ENCODE measurements around the gene ARID4A. TPM values are rescaled to one million over a fixed set of nuclear protein-coding genes. Genes with fewer than 3 reads are reported as not detected.

The ARID4A gene
- total RNA-seq, 4 donors from 2014 or later, result 9.9 to 19.3 (median 13.4) TPM

DNA sequence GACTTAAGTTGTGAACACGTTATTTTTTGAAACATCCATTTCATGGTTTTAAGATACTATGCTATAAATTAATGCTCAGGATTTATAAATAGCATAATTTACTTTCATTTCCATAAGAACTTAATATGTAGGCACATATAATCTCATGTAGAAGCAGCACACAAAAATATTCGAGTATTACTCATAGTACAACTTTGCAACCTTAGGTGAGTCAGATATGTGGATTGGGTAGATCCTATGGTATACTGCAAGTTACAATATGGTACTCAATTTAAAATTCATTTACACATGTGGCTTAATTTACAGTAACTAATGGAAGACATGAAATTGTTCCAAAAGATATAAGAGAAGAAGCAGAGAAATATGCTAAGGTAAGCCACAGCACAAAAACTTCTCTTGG lies 27.7 kb upstream of the ARID4A start:
- DNase-seq, result no peak
- H3K4me1 ChIP-seq, result peaks cover 0 to 9% (median 3%) of the 10 kb centered on the region in 3 donors
- TF ChIP-seq, protein P1, sequence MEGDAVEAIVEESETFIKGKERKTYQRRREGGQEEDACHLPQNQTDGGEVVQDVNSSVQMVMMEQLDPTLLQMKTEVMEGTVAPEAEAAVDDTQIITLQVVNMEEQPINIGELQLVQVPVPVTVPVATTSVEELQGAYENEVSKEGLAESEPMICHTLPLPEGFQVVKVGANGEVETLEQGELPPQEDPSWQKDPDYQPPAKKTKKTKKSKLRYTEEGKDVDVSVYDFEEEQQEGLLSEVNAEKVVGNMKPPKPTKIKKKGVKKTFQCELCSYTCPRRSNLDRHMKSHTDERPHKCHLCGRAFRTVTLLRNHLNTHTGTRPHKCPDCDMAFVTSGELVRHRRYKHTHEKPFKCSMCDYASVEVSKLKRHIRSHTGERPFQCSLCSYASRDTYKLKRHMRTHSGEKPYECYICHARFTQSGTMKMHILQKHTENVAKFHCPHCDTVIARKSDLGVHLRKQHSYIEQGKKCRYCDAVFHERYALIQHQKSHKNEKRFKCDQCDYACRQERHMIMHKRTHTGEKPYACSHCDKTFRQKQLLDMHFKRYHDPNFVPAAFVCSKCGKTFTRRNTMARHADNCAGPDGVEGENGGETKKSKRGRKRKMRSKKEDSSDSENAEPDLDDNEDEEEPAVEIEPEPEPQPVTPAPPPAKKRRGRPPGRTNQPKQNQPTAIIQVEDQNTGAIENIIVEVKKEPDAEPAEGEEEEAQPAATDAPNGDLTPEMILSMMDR (IDR thresholded peaks at IDR 0.05), result no peak
- TF ChIP-seq POLR2A (IDR thresholded peaks at IDR 0.05), result no peak
- peaks cover 8 to 92% (median 28%) of the 10 kb centered on the region in 3 donors for H3K36me3 ChIP-seq
- intact Hi-C loops (cut with DNase I), result no loop called here
- H3K4me3 ChIP-seq, result no peak overlapping the region
- H3K27ac ChIP-seq, result no peak overlapping the region
- 72 to 76% methylated on average over 2 of the region's 2 CpGs for WGBS, 2 donors
- H3K9me3 ChIP-seq, result no peaks in the 10 kb centered on the region
- H3K27me3 ChIP-seq, result no peaks in the 10 kb centered on the region

DNA sequence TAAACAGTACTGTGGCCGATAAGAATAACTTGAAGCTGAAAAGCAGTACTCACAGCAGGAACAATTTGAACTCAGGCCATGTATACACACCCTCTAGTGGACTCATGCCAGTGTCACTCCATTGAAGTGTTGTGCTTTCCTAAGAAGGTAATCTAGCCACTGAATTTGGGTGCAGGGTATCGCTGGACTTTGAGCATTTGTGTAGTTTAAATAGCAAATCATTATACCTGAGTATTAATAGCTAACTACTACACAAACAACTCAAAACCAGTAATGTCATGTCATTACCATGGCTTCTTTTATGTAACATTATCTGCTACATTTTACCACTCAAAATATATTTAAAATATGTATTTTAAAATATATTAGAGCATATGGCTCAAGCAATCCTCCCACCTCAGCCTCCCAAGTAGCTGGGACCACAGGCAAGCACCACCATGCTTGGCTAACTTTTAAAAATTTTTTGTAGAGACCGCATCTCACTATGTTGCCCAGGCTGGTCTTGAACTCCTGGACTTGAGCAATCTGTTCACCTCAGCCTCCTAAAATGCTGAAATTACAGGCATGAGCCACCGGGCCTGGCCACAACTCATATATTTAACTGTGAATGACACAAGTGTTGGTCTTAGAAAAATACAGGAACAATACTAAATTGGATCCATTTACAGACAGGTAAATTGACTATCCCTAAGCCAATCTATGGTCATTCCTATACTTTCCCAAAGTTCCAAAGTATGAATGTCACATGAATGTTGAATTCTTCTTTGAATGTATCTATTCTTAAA lies 25.6 kb upstream of the ARID4A start:
- H3K27me3 ChIP-seq, result no peaks in the 10 kb centered on the region
- peak overlapping the region in 2 of 4 donors; percentile 16 to 39 for H3K27ac ChIP-seq
- no peak overlapping the region for H3K4me3 ChIP-seq
- WGBS, 2 donors, result 72 to 79% methylated on average over 4 of the region's 4 CpGs
- TF ChIP-seq POLR2A (IDR thresholded peaks at IDR 0.05), result no peak
- TF ChIP-seq, protein P1 (IDR thresholded peaks at IDR 0.05), result peak in 1 of 6 experiments; percentile 27
- H3K9me3 ChIP-seq, result no peaks in the 10 kb centered on the region
- peaks cover 0 to 13% (median 3%) of the 10 kb centered on the region in 3 donors for H3K4me1 ChIP-seq
- no peak for DNase-seq
- peaks cover 0 to 90% (median 33%) of the 10 kb centered on the region in 3 donors for H3K36me3 ChIP-seq
- intact Hi-C loops (cut with DNase I), result no loop called here

GRCh38 chr14:58274881-58275280 lies 23.5 kb upstream of the ARID4A start:
- Histone ChIP-seq H3K9me3 (no peaks in the 10 kb centered on the region), H3K27ac (peak overlapping the region in 1 of 4 donors; percentile 36)

DNA sequence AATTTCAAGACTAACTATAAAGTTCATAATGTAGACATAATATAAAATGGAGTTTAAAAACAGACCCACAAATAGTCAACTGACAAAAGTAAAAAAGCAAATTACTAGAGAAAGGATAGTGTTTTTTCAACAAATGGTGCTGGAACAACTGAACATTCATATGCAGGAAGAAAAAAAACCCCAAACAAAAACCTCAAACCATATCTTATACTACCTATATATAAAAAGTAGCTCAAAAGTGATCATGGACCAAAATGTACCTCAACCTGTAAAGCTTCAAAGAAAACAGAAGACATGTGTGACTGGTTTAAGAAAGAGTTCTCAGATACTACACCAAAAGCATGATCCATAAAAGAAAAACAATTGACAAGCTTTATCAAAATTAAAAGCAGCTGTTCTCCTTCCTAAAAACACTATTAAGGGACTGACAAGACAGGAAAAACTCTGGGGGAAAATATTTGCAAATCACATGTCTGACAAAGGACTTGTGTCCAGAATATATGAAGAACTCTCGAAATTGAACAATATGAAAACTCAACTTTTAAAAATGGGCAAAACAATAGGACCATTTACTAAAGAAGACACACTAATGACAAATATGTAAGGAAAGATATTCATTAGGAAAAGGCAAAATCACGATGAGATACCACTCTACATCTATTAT lies 22.7 kb upstream of the ARID4A start:
- H3K27me3 ChIP-seq, result no peaks in the 10 kb centered on the region
- DNase-seq, result no peak
- TF ChIP-seq, protein P1 (IDR thresholded peaks at IDR 0.05), result no peak
- no peak for TF ChIP-seq POLR2A (IDR thresholded peaks at IDR 0.05)
- peaks cover 0 to 21% (median 5%) of the 10 kb centered on the region in 3 donors for H3K4me1 ChIP-seq
- intact Hi-C loops (cut with DNase I), result no loop called here
- H3K36me3 ChIP-seq, result peaks cover 0 to 89% (median 19%) of the 10 kb centered on the region in 3 donors
- no peak overlapping the region for H3K4me3 ChIP-seq
- 79 to 81% methylated on average over 2 of the region's 2 CpGs for WGBS, 2 donors
- no peak overlapping the region for H3K27ac ChIP-seq
- H3K9me3 ChIP-seq, result no peaks in the 10 kb centered on the region

More at GRCh38 chr14:58274881-58275280, 23.5 kb upstream of the ARID4A start:
- Histone ChIP-seq H3K27me3 (no peaks in the 10 kb centered on the region), H3K4me1 (peaks cover 0 to 13% (median 3%) of the 10 kb centered on the region in 3 donors), H3K36me3 (peaks cover 0 to 90% (median 19%) of the 10 kb centered on the region in 3 donors), H3K4me3 (no peak overlapping the region)
- intact Hi-C loops (cut with DNase I), result no loop called here
- DNase-seq, result no peak
- TF ChIP-seq, protein P1 (IDR thresholded peaks at IDR 0.05), result no peak
- no peak for TF ChIP-seq POLR2A (IDR thresholded peaks at IDR 0.05)

DNA sequence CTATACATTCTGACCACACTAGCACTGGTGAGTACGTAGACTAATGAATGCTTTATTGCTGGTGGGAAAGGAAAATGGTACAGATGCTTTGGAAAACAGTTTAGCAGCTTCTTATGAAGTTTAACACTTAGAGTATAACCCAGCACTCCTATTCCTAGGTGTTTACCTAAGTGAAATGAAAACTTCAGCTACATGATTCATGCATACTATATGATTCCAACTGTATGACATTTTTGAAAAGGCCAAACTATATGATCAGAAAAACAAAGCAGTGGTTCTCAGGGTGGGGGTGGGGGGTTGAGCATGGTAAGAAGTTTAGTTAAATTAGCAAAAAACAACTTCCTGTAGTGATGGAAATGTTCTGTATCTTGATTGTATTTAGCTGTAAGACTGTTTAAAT lies 22.1 kb upstream of the ARID4A start:
- Histone ChIP-seq H3K27me3 (no peaks in the 10 kb centered on the region), H3K36me3 (peaks cover 0 to 84% (median 19%) of the 10 kb centered on the region in 3 donors), H3K27ac (no peak overlapping the region), H3K4me3 (no peak overlapping the region), H3K4me1 (peaks cover 0 to 27% (median 10%) of the 10 kb centered on the region in 3 donors), H3K9me3 (no peaks in the 10 kb centered on the region)
- 75 to 90% methylated on average over 1 of the region's 1 CpG for WGBS, 2 donors
- TF ChIP-seq, protein P1 (IDR thresholded peaks at IDR 0.05), result no peak
- TF ChIP-seq POLR2A (IDR thresholded peaks at IDR 0.05), result no peak
- no peak for DNase-seq
- intact Hi-C loops (cut with DNase I), result no loop called here
